Measurements from ENCODE around the gene CYB5R2. TPM values are rescaled to one million over a fixed set of nuclear protein-coding genes. Genes with fewer than 3 reads are reported as not detected.

Gene CYB5R2
- total RNA-seq, 4 donors from 2014 or later = 2.7 to 21.3 (median 4.2) TPM; not detected in 1

GRCh38 chr11:7655253-7656217, 17.8 kb downstream of the CYB5R2 start:
- Histone ChIP-seq H3K9me3 (no peaks in the 10 kb centered on the region), H3K4me1 (no peaks in the 10 kb centered on the region), H3K36me3 (peaks cover 0 to 14% (median 5%) of the 10 kb centered on the region in 4 donors), H3K4me3 (no peak overlapping the region), H3K27ac (no peak overlapping the region), H3K27me3 (no peaks in the 10 kb centered on the region)
- no peak for DNase-seq
- no peak for TF ChIP-seq CTCF (IDR thresholded peaks at IDR 0.05)
- in situ Hi-C loops (cut with MboI; ENCODE audit: low pct_ligation_motif_present in 1 of 4, low pct_unique_long_range_greater_than_20kb in 1 of 4, low sequenced_read_pairs in 3 of 4) (loop anchor here in 2 of 4 donors (25.0 kb wide), 1 partner anchor 93 kb away; no protein-coding TSS in a partner anchor), intact Hi-C loops (cut with DNase I; ENCODE audit: low total_unique reads) (no loop called here)
- WGBS, 2 donors (ENCODE audit: low coverage in 1 of 2) = 60 to 82% methylated on average over 1 to 13 of the region's 14 CpGs

- in situ Hi-C loops (cut with MboI; ENCODE audit: low pct_ligation_motif_present in 1 of 4, low pct_unique_long_range_greater_than_20kb in 1 of 4, low sequenced_read_pairs in 3 of 4) (loop anchor here in 2 of 4 donors (25.0 kb wide), 1 partner anchor 92 kb away; no protein-coding TSS in a partner anchor), intact Hi-C loops (cut with DNase I; ENCODE audit: low total_unique reads) (no loop called here)
- Histone ChIP-seq H3K9me3 (no peaks in the 10 kb centered on the region), H3K4me1 (no peaks in the 10 kb centered on the region), H3K36me3 (peaks cover 0 to 25% (median 9%) of the 10 kb centered on the region in 4 donors), H3K27me3 (no peaks in the 10 kb centered on the region), H3K27ac (no peak overlapping the region), H3K4me3 (no peak overlapping the region)
- TF ChIP-seq EP300 (IDR thresholded peaks at IDR 0.05; ENCODE audit: low read depth) (no peak), POLR2A (IDR thresholded peaks at IDR 0.05) (no peak), POLR2AphosphoS5 (IDR thresholded peaks at IDR 0.05) (no peak)
- no peak for DNase-seq
- WGBS, 2 donors (ENCODE audit: low coverage in 1 of 2) = 91% methylated on average over 4 of the region's 4 CpGs; no CpG with 5 or more reads in 1 of the 2 donors
These were observed 19.1 kb downstream of the CYB5R2 start for GRCh38 chr11:7654195-7654705.

GRCh38 chr11:7651700-7652099, 21.6 kb downstream of the CYB5R2 start:
- no peaks in the 10 kb centered on the region for H3K27me3 ChIP-seq
- intact Hi-C loops (cut with DNase I; ENCODE audit: low total_unique reads) = no loop called here
- H3K27ac ChIP-seq = no peak overlapping the region
- 88% methylated on average over 9 of the region's 9 CpGs; no CpG with 5 or more reads in 1 of the 2 donors for WGBS, 2 donors (ENCODE audit: low coverage in 1 of 2)
- H3K4me3 ChIP-seq = no peak overlapping the region
- peaks cover 0 to 31% (median 14%) of the 10 kb centered on the region in 4 donors for H3K36me3 ChIP-seq
- DNase-seq = no peak
- TF ChIP-seq EP300 (IDR thresholded peaks at IDR 0.05; ENCODE audit: low read depth) (no peak), CTCF (IDR thresholded peaks at IDR 0.05) (no peak), POLR2A (IDR thresholded peaks at IDR 0.05) (no peak), POLR2AphosphoS5 (IDR thresholded peaks at IDR 0.05) (no peak)
- H3K4me1 ChIP-seq = peaks cover 0 to 7% (median 0%) of the 10 kb centered on the region in 4 donors
- no peaks in the 10 kb centered on the region for H3K9me3 ChIP-seq
- in situ Hi-C loops (cut with MboI; ENCODE audit: low pct_ligation_motif_present in 1 of 4, low pct_unique_long_range_greater_than_20kb in 1 of 4, low sequenced_read_pairs in 3 of 4) = loop anchor here in 2 of 4 donors (25.0 kb wide), 1 partner anchor 89 kb away; no protein-coding TSS in a partner anchor

GRCh38 chr11:7651140-7651551, 22.2 kb downstream of the CYB5R2 start:
- DNase-seq = no peak
- in situ Hi-C loops (cut with MboI; ENCODE audit: low pct_ligation_motif_present in 1 of 4, low pct_unique_long_range_greater_than_20kb in 1 of 4, low sequenced_read_pairs in 3 of 4) = loop anchor here in 2 of 4 donors (25.0 kb wide), 1 partner anchor 89 kb away; no protein-coding TSS in a partner anchor
- TF ChIP-seq POLR2A (IDR thresholded peaks at IDR 0.05) (no peak), CTCF (IDR thresholded peaks at IDR 0.05) (no peak), POLR2AphosphoS5 (IDR thresholded peaks at IDR 0.05) (no peak), EP300 (IDR thresholded peaks at IDR 0.05; ENCODE audit: low read depth) (no peak)
- Histone ChIP-seq H3K4me3 (no peak overlapping the region), H3K36me3 (peaks cover 0 to 31% (median 14%) of the 10 kb centered on the region in 4 donors), H3K27me3 (no peaks in the 10 kb centered on the region), H3K9me3 (no peaks in the 10 kb centered on the region), H3K27ac (no peak overlapping the region), H3K4me1 (peaks cover 0 to 7% (median 0%) of the 10 kb centered on the region in 4 donors)
- intact Hi-C loops (cut with DNase I; ENCODE audit: low total_unique reads) = no loop called here
- WGBS, 2 donors (ENCODE audit: low coverage in 1 of 2) = 83% methylated on average over 5 of the region's 5 CpGs; no CpG with 5 or more reads in 1 of the 2 donors

Measured in transverse colon (tissue), 4 donors.